K562 (cell line): ENCODE measurements around the gene ARHGAP12. TPM values are rescaled to one million over a fixed set of nuclear protein-coding genes. Genes with fewer than 3 reads are reported as not detected.

ENCODE experiments used
- ATAC-seq: fragments of 200-7000 bp; cut with Tn5 transposase; 3 replicates; pipeline ENCODE4 v1.9.1; 2020; ENCODE audit warnings: moderate library complexity
- BruUV-seq: library from RNA; stranded (reverse); fragments of 400-500 nt; replicated peaks from 2 replicates; lab custom pipeline; 2021; lab: Mats Ljungman, UMichigan
- CTCF ChIA-PET: fragments of 300-600 bp; formaldehyde crosslinking; extraction: SDS; loops from one replicate; lab custom pipeline; 2021; ENCODE audit warnings: low intra/inter-chr PET ratio; lab: Yijun Ruan, JAX
- POLR2A ChIA-PET: fragments of 300-600, 350-650 bp; sonication (Branson Sonifier 250); formaldehyde crosslinking; extraction: SDS; loops from one replicate; lab custom pipeline; 2021; ENCODE audit warnings: antibody characterized with exemption, inconsistent platforms; lab: Yijun Ruan, JAX
- DNase-seq, 4 experiments: peaks; one replicate each; pipeline versions ENCODE4 v3.0.0 to v3.0.0-alpha.2; 2011 to 2018; ENCODE audit warnings: low spot score in 3 of 4, mixed read lengths in 3 of 4; ENCODE audit errors: extremely low read depth in 1 of 4
- FAIRE-seq: peaks from 2 replicates; lab custom pipeline; 2011; peaks lifted over from hg19 to GRCh38; lab: Jason Lieb, UNC
- H2AFZ ChIP-seq: 2 replicates; pipeline ENCODE4 v1.6.0; 2011; ENCODE audit warnings: low read depth, low read length, control low read depth, inconsistent platforms
- H3K27ac ChIP-seq: fragments of 200-600 bp; 3 replicates; pipeline ENCODE4 v1.8.0; 2011; ENCODE audit warnings: low read depth, mild to moderate bottlenecking, control low read depth, inconsistent platforms, low read length, moderate library complexity, mixed read lengths; ENCODE audit errors: extremely low read depth
- H3K27me3 ChIP-seq, 2 experiments: fragments of 300-600 bp in 1 of 2; 2 replicates in 1 of 2; 3 replicates in 1 of 2; pipeline versions ENCODE4 v1.6.0 to v1.8.0; 2011; ENCODE audit warnings: inconsistent platforms in 2 of 2, low read length in 2 of 2, mild to moderate bottlenecking in 1 of 2, mixed read lengths in 1 of 2, moderate library complexity in 1 of 2; ENCODE audit not compliant: control insufficient read depth in 2 of 2, insufficient read depth in 2 of 2
- H3K36me3 ChIP-seq: fragments of 300-600 bp; 3 replicates; pipeline ENCODE4 v1.8.0; 2011; ENCODE audit warnings: mild to moderate bottlenecking, low read length, inconsistent platforms; ENCODE audit not compliant: control insufficient read depth, insufficient read depth
- H3K4me1 ChIP-seq, 2 experiments: fragments of 200-600 bp in 1 of 2; replicated peaks in 1 of 2; 2 replicates in 1 of 2; 3 replicates in 1 of 2; pipeline versions ENCODE4 v1.5.1 to v1.8.0; 2011; ENCODE audit warnings: inconsistent platforms in 2 of 2, low read length in 2 of 2, mild to moderate bottlenecking in 1 of 2, mixed read lengths in 1 of 2, moderate library complexity in 1 of 2; ENCODE audit not compliant: control insufficient read depth in 2 of 2, insufficient read depth in 2 of 2
- H3K4me2 ChIP-seq: 2 replicates; pipeline ENCODE4 v1.6.1; 2011; ENCODE audit warnings: low read length, control low read depth, inconsistent platforms, mixed read lengths; ENCODE audit not compliant: insufficient read depth
- H3K4me3 ChIP-seq: fragments of 200-600 bp; sonication (generic), shearing (Covaris generic); 2 replicates; pipeline ENCODE4 v1.5.1; 2016; ENCODE audit warnings: control low read depth, inconsistent platforms
- H3K79me2 ChIP-seq: fragments of 200-600 bp; 3 replicates; pipeline ENCODE4 v1.8.0; 2011; ENCODE audit warnings: low read length, inconsistent platforms; ENCODE audit not compliant: control insufficient read depth, insufficient read depth
- H3K9ac ChIP-seq, 2 experiments: 2 replicates each; pipeline versions ENCODE4 v1.6.0 to v1.6.1; 2011; ENCODE audit warnings: low read depth in 2 of 2, low read length in 2 of 2, control low read depth in 1 of 2, inconsistent platforms in 1 of 2, mild to moderate bottlenecking in 1 of 2, mixed read lengths in 1 of 2; ENCODE audit not compliant: insufficient read depth in 1 of 2
- H3K9me1 ChIP-seq: one replicate; pipeline ENCODE4 v1.6.0; 2011; ENCODE audit warnings: inconsistent platforms, mild to moderate bottlenecking, low read length, moderate library complexity; ENCODE audit not compliant: control insufficient read depth, insufficient read depth
- H3K9me3 ChIP-seq: replicated peaks from 2 replicates; pipeline ENCODE4 v1.5.1; 2011; ENCODE audit warnings: low read depth, low read length, inconsistent platforms; ENCODE audit not compliant: control insufficient read depth, insufficient read depth
- H4K20me1 ChIP-seq: replicated peaks from 2 replicates; pipeline ENCODE4 v1.6.1; 2011; ENCODE audit warnings: low read length, inconsistent platforms, mixed read lengths; ENCODE audit not compliant: control insufficient read depth, insufficient read depth
- ARID4B ChIP-seq: sonication (generic); formaldehyde crosslinking; IDR thresholded peaks from 2 replicates; pipeline ENCODE4 v1.8.0; 2022; ENCODE audit warnings: mild to moderate bottlenecking, missing genetic modification reagents
- CEBPG ChIP-seq, 3 experiments: fragments of 200-800 bp in 1 of 3; sonication (Bioruptor generic) in 1 of 3; sonication (generic) in 1 of 3; formaldehyde crosslinking in 1 of 3; IDR thresholded peaks in 2 of 3; conservative IDR thresholded peaks in 1 of 3; 2 replicates each; pipeline versions ENCODE4 v1.6.1 to v1.8.0; 2016 to 2022; ENCODE audit warnings: missing compliant biosample characterization in 2 of 3, missing genetic modification characterization in 2 of 3, mild to moderate bottlenecking in 1 of 3, missing genetic modification reagents in 1 of 3
- DPF2 ChIP-seq: fragments of 450-650 bp; IDR thresholded peaks from 2 replicates; pipeline ENCODE4 v1.6.1; 2016
- E4F1 ChIP-seq: fragments of 250-450 bp; sonication (Bioruptor Pico); IDR thresholded peaks from 2 replicates; pipeline ENCODE4 v1.5.0; 2021; ENCODE audit warnings: mild to moderate bottlenecking, borderline replicate concordance
- ELF4 ChIP-seq: fragments of 450-650 bp; formaldehyde crosslinking; IDR thresholded peaks from 2 replicates; pipeline ENCODE4 v1.4.0; 2022; ENCODE audit warnings: missing genetic modification characterization
- IRF1 ChIP-seq: sonication (generic); formaldehyde crosslinking; IDR thresholded peaks from 2 replicates; pipeline ENCODE4 v1.8.0; 2022; ENCODE audit warnings: missing genetic modification reagents, mild to moderate bottlenecking, borderline replicate concordance
- SPI1 ChIP-seq: IDR thresholded peaks from 2 replicates; pipeline ENCODE4 v1.6.1; 2011; ENCODE audit warnings: low read depth, low read length, control low read depth, borderline replicate concordance
- USF2 ChIP-seq: sonication (generic); formaldehyde crosslinking; IDR thresholded peaks from 2 replicates; pipeline ENCODE4 v1.5.0; 2020; ENCODE audit warnings: missing genetic modification reagents
- ZNF830 ChIP-seq: fragments of 250-450 bp; sonication (Bioruptor Pico); IDR thresholded peaks from 2 replicates; pipeline ENCODE4 v1.5.0; 2021; ENCODE audit warnings: mild to moderate bottlenecking
- WGBS: fragments of 100-300 bp; shearing (Covaris generic); methylation state at CpG from one replicate; pipeline ENCODE4 v1.1.6; 2016; ENCODE audit warnings: low coverage, mixed read lengths; ENCODE audit not compliant: insufficient coverage; ENCODE audit errors: missing lambda C conversion rate; 5-methylcytosine and 5-hydroxymethylcytosine counted together
- in situ Hi-C: fragments of 300-500 bp; cut with MboI; formaldehyde crosslinking; loops from 4 replicates; pipeline ENCODE4 v1.15.0; 2018; ENCODE audit warnings: inconsistent platforms, mixed read lengths
- intact Hi-C: fragments of 100-400 bp; cut with micrococcal nuclease; formaldehyde crosslinking; loops from 2 replicates; pipeline ENCODE4 v1.14.2; 2022
- polyA plus RNA-seq, 8 experiments: library from polyadenylated mRNA; depleted of rRNA in 4 of 8; stranded (reverse) in 5 of 8; unstranded in 3 of 8; fragments of >200 nt; fragmentation: Nextera tagmentation in 2 of 8; fragmentation: Illumina TruSeq in 1 of 8; extraction: Ambion mirVana in 2 of 8; extraction: Trizol in 1 of 8; gene quantifications; 2 replicates each; pipeline versions ENCODE4 v1.2.1 to v1.2.3, GENCODE V29; 2011 to 2014; ENCODE audit warnings: inconsistent platforms in 1 of 8, missing spikeins in 1 of 8
- total RNA-seq, 7 experiments: library from RNA; depleted of rRNA in 6 of 7; stranded (reverse); fragments of >200 nt in 6 of 7; fragmentation: Illumina TruSeq in 2 of 7; extraction: Trizol in 2 of 7; gene quantifications; 2 replicates each; pipeline versions ENCODE4 v1.2.1 to v1.2.3, GENCODE V29; 2011 to 2021; ENCODE audit warnings: low replicate concordance in 1 of 7

Gene ARHGAP12
- total and polyA plus RNA-seq, 9 of the 15 experiments (the other 6 are each of a cell fraction or from before 2014, with no cell fraction given): 4.4 to 18.7 (median 10.1) TPM

GRCh38 chr10:31808258-31809218 is 120.1 kb downstream of the ARHGAP12 start (continued):
- TF ChIP-seq CEBPG (CRISPR knock-in tag; IDR thresholded peaks at IDR 0.05) (peak; percentile 69), CEBPG (tag; conservative IDR thresholded peaks at IDR 0.05 in 1 of 2, IDR thresholded peaks at IDR 0.05 in 1 of 2) (peak; percentile 22 to 69; a peak in 3 of 4 replicates)

GRCh38 chr10:31804352-31804810 is 124.2 kb downstream of the ARHGAP12 start:
- no peak overlapping the region for H3K27ac ChIP-seq
- no peaks in the 10 kb centered on the region for H3K9me3 ChIP-seq
- H3K36me3 ChIP-seq: peaks cover 21% of the 10 kb centered on the region; the same call in 1 of the 3 replicates
- no peak overlapping the region for H3K4me2 ChIP-seq
- no peaks in the 10 kb centered on the region for H4K20me1 ChIP-seq
- ChIA-PET CTCF (no interaction called here), POLR2A (interaction anchor here (0.6 kb wide), 1 partner anchor 42 kb away, joined by 3 read pairs; no protein-coding TSS in a partner anchor)
- in situ Hi-C loops: no loop called here
- no peaks in the 10 kb centered on the region for H3K9me1 ChIP-seq
- ATAC-seq (no peak), FAIRE-seq (no peak), DNase-seq (no peak)
- H3K4me1 ChIP-seq: no peaks in the 10 kb centered on the region
- H3K79me2 ChIP-seq: no peaks in the 10 kb centered on the region
- BruUV-seq: no TSS peak
- H2AFZ ChIP-seq: no peak overlapping the region
- no peaks in the 10 kb centered on the region; a peak in 1 of 5 replicates for H3K27me3 ChIP-seq
- H3K4me3 ChIP-seq: no peak overlapping the region
- 75% methylated on average over 6 of the region's 7 CpGs for WGBS
- no peak overlapping the region for H3K9ac ChIP-seq
- intact Hi-C loops: loop anchor here (10.0 kb wide), 2 partner anchors 1020 to 1080 kb away; no protein-coding TSS in a partner anchor
- TF ChIP-seq ARID4B (no peak), ZNF830 (CRISPR knock-in tag) (no peak), E4F1 (CRISPR knock-in tag) (no peak), SPI1 (no peak), DPF2 (no peak), IRF1 (CRISPR knock-in tag) (no peak), ELF4 (no peak), USF2 (CRISPR knock-in tag) (no peak)
